GM12891 (cell line): ENCODE data around the gene CASTOR1.

ENCODE experiments used
- DNase-seq: peaks from one replicate; pipeline ENCODE4 v3.0.0; 2011; ENCODE audit warnings: low spot score; ENCODE audit not compliant: insufficient read length
- FAIRE-seq: peaks from 2 replicates; lab custom pipeline; 2011; peaks lifted over from hg19 to GRCh38; lab: Jason Lieb, UNC
- PAX5 ChIP-seq: IDR thresholded peaks from 2 replicates; pipeline ENCODE4 v1.6.1; 2011; ENCODE audit warnings: low read length, moderate library complexity, mild to moderate bottlenecking; ENCODE audit not compliant: insufficient read depth, severe bottlenecking
- POLR2A ChIP-seq: IDR thresholded peaks from 2 replicates; pipeline ENCODE4 v1.6.1; 2011; ENCODE audit warnings: low read depth, low read length, control low read depth
- POLR2AphosphoS5 ChIP-seq: IDR thresholded peaks from 2 replicates; pipeline ENCODE4 v1.6.1; 2011; ENCODE audit warnings: low read depth, low read length, control low read depth
- POU2F2 ChIP-seq: IDR thresholded peaks from 2 replicates; pipeline ENCODE4 v1.6.1; 2011; ENCODE audit warnings: low read depth, mild to moderate bottlenecking, control low read depth, low read length, moderate library complexity
- SPI1 ChIP-seq: IDR thresholded peaks from 2 replicates; pipeline ENCODE4 v1.6.1; 2011; ENCODE audit warnings: low read depth, low read length, control low read depth
- TAF1 ChIP-seq: IDR thresholded peaks from 2 replicates; pipeline ENCODE4 v1.6.1; 2011; ENCODE audit warnings: low read depth, low read length, control low read depth

Gene CASTOR1

DNA sequence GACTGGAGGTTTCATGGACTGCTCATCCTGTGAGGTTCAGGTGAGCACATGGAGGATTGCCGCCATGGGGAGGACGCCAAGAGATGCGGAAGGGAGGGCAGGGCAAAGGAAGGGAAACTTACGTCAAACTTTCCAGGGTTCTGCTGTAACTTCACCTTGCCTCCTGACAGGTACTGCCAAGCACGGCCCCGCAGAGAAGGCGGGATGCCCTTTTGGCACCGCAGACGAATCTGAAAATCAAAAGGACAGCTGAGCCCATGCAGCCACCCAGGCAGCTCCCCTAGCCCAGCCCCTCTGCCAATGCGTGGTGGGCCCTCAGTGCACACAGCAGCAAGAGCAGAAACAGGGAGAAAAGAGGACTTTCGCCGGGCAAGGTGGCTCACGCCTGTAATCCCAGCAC lies 10.0 kb upstream of the CASTOR1 start:
- FAIRE-seq = no peak
- no peak for TF ChIP-seq TAF1
- no peak for TF ChIP-seq SPI1
- TF ChIP-seq POLR2A = no peak
- TF ChIP-seq PAX5 = no peak
- TF ChIP-seq POLR2AphosphoS5 = no peak
- no peak for TF ChIP-seq POU2F2
- no peak for DNase-seq

GRCh38 chr22:30297991-30298701 lies 8.8 kb upstream of the CASTOR1 start:
- FAIRE-seq (no peak), DNase-seq (no peak)

GRCh38 chr22:30297276-30297990 lies 8.1 kb upstream of the CASTOR1 start:
- DNase-seq = no peak
- TF ChIP-seq TAF1 (no peak), POLR2A (no peak), PAX5 (no peak), SPI1 (no peak), POLR2AphosphoS5 (no peak), POU2F2 (no peak)
- no peak for FAIRE-seq

More at GRCh38 chr22:30297991-30298701, 8.8 kb upstream of the CASTOR1 start:
- no peak for TF ChIP-seq TAF1
- TF ChIP-seq POLR2A = no peak
- no peak for TF ChIP-seq POU2F2
- TF ChIP-seq PAX5 = no peak
- TF ChIP-seq SPI1 = no peak
- no peak for TF ChIP-seq POLR2AphosphoS5

GRCh38 chr22:30296833-30297232 lies 7.5 kb upstream of the CASTOR1 start:
- DNase-seq (no peak), FAIRE-seq (no peak)
- TF ChIP-seq PAX5 (no peak), POLR2A (no peak), TAF1 (no peak), SPI1 (no peak), POLR2AphosphoS5 (no peak), POU2F2 (no peak)

- TF ChIP-seq POLR2A = no peak
- no peak for TF ChIP-seq TAF1
- no peak for TF ChIP-seq POU2F2
- no peak for TF ChIP-seq POLR2AphosphoS5
- TF ChIP-seq PAX5 = no peak
- TF ChIP-seq SPI1 = no peak
- no peak for DNase-seq
- no peak for FAIRE-seq
These were observed 7.0 kb upstream of the CASTOR1 start for GRCh38 chr22:30296324-30296723.

DNA sequence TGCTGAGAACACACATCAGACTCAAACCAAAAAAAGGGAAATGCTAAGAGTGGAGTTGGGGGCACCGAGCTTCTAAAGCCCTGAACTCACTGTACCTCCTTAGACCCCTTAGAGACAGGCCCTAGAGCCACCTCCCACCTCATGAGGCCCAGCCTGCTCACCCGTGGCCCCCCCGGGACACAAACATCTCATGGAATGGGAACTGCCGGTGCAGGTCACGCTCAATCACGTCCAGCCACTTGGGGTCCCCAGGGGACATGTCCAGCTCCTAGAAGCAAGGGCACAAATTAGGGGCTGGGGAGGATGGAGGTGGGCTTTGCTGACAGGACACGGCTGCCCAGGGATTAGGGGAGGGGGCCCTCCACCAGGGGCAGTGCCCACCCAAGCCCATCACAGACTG lies 6.3 kb upstream of the CASTOR1 start:
- TF ChIP-seq SPI1 (no peak), TAF1 (no peak), POLR2AphosphoS5 (no peak), POU2F2 (no peak), PAX5 (no peak), POLR2A (no peak)
- DNase-seq = no peak
- FAIRE-seq = no peak

GRCh38 chr22:30294830-30295229 lies 5.5 kb upstream of the CASTOR1 start:
- no peak for FAIRE-seq

GRCh38 chr22:30294066-30294465 lies 4.8 kb upstream of the CASTOR1 start:
- FAIRE-seq = no peak
- DNase-seq = no peak
- TF ChIP-seq PAX5 (no peak), TAF1 (no peak), SPI1 (no peak), POU2F2 (no peak), POLR2A (no peak), POLR2AphosphoS5 (no peak)

More at GRCh38 chr22:30294830-30295229, 5.5 kb upstream of the CASTOR1 start:
- no peak for TF ChIP-seq POU2F2
- no peak for TF ChIP-seq TAF1
- TF ChIP-seq SPI1 = no peak
- TF ChIP-seq POLR2A = no peak
- no peak for TF ChIP-seq POLR2AphosphoS5
- no peak for TF ChIP-seq PAX5
- DNase-seq = no peak

- TF ChIP-seq TAF1 = no peak
- TF ChIP-seq SPI1 = no peak
- TF ChIP-seq PAX5 = no peak
- no peak for TF ChIP-seq POU2F2
- no peak for TF ChIP-seq POLR2A
- no peak for TF ChIP-seq POLR2AphosphoS5
- FAIRE-seq (no peak), DNase-seq (no peak)
These were observed 3.7 kb upstream of the CASTOR1 start for GRCh38 chr22:30293026-30293425.
